Progenitor cell of endocrine pancreas (in vitro differentiated cells): ENCODE results near the gene ARL6. TPM values are rescaled to one million over a fixed set of nuclear protein-coding genes. Genes with fewer than 3 reads are reported as not detected.
A peak's percentile ranks its signal among the peaks of the same experiment; 100 is the strongest.

Experiments used
- DNase-seq: peaks from one replicate; pipeline ENCODE4 v3.0.0; 2021; ENCODE audit warnings: low spot score; ENCODE audit not compliant: unreplicated experiment
- H3K27ac Mint-ChIP-seq: 2 replicates; pipeline ENCODE4 v1.8.0; 2021; ENCODE audit warnings: mild to moderate bottlenecking, moderate library complexity, mixed read lengths
- H3K27me3 Mint-ChIP-seq: 2 replicates; pipeline ENCODE4 v1.8.0; 2021; ENCODE audit warnings: mixed read lengths
- H3K36me3 Mint-ChIP-seq: 2 replicates; pipeline ENCODE4 v1.8.0; 2022; ENCODE audit warnings: mixed read lengths; ENCODE audit not compliant: insufficient read depth
- H3K4me1 Mint-ChIP-seq: 2 replicates; pipeline ENCODE4 v1.8.0; 2021; ENCODE audit warnings: low read depth, mixed read lengths
- H3K4me3 Mint-ChIP-seq: 2 replicates; pipeline ENCODE4 v1.8.0; 2021; ENCODE audit warnings: low read depth, mild to moderate bottlenecking, moderate library complexity, mixed read lengths
- H3K9me3 Mint-ChIP-seq: 2 replicates; pipeline ENCODE4 v1.8.0; 2021; ENCODE audit warnings: low read depth, mixed read lengths
- total RNA-seq: library from RNA; stranded (reverse); gene quantifications from 2 replicates; pipeline ENCODE4 v1.2.1, GENCODE V29; 2021
- TF ChIP-seq, protein P1 (sequence below): fragments of 200-600 bp; sonication (generic); IDR thresholded peaks from one replicate; pipeline ENCODE4 v1.5.0; 2021; ENCODE audit warnings: antibody characterized with exemption, mild to moderate bottlenecking; ENCODE audit not compliant: unreplicated experiment

The ARL6 gene
- total RNA-seq, 1 donor from 2014 or later, result 11.4 TPM

- Mint-ChIP-seq H3K4me1 (no peaks in the 10 kb centered on the region), H3K27ac (no peak overlapping the region), H3K27me3 (no peaks in the 10 kb centered on the region), H3K36me3 (no peaks in the 10 kb centered on the region), H3K4me3 (no peak overlapping the region), H3K9me3 (no peaks in the 10 kb centered on the region)
- no peak for DNase-seq
- TF ChIP-seq, protein P1, sequence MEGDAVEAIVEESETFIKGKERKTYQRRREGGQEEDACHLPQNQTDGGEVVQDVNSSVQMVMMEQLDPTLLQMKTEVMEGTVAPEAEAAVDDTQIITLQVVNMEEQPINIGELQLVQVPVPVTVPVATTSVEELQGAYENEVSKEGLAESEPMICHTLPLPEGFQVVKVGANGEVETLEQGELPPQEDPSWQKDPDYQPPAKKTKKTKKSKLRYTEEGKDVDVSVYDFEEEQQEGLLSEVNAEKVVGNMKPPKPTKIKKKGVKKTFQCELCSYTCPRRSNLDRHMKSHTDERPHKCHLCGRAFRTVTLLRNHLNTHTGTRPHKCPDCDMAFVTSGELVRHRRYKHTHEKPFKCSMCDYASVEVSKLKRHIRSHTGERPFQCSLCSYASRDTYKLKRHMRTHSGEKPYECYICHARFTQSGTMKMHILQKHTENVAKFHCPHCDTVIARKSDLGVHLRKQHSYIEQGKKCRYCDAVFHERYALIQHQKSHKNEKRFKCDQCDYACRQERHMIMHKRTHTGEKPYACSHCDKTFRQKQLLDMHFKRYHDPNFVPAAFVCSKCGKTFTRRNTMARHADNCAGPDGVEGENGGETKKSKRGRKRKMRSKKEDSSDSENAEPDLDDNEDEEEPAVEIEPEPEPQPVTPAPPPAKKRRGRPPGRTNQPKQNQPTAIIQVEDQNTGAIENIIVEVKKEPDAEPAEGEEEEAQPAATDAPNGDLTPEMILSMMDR, result no peak
Observed at GRCh38 chr3:97738761-97739160, 25.8 kb upstream of the ARL6 start.

DNA sequence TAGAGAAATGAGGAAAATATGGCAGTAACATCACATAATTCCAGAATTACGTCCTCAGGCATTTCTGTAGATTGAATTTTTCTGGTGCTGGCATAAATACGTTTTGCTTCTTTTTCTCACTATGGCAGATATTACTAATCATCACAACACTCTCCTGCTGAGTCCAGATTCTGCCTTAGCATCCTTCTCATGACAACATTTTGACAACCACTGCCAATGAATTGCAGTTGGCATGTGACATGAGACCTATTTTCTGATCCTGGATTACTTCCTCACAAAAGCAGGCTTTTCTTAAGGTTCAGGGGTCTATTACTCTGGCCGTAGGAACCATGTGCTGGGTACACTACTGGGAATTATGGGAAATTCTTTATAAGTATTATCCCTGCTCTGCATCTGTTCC is 22.5 kb upstream of the ARL6 start:
- Mint-ChIP-seq H3K4me3 (no peak overlapping the region), H3K27ac (no peak overlapping the region), H3K4me1 (no peaks in the 10 kb centered on the region), H3K27me3 (no peaks in the 10 kb centered on the region), H3K9me3 (no peaks in the 10 kb centered on the region), H3K36me3 (no peaks in the 10 kb centered on the region)
- TF ChIP-seq, protein P1, result no peak
- no peak for DNase-seq

GRCh38 chr3:97744289-97744688 is 20.3 kb upstream of the ARL6 start:
- TF ChIP-seq, protein P1, result no peak
- H3K27me3 Mint-ChIP-seq, result no peaks in the 10 kb centered on the region
- H3K36me3 Mint-ChIP-seq, result no peaks in the 10 kb centered on the region
- DNase-seq, result no peak
- no peaks in the 10 kb centered on the region for H3K4me1 Mint-ChIP-seq
- H3K4me3 Mint-ChIP-seq, result no peak overlapping the region
- no peaks in the 10 kb centered on the region for H3K9me3 Mint-ChIP-seq
- H3K27ac Mint-ChIP-seq, result no peak overlapping the region

GRCh38 chr3:97763586-97764406 is 762 bp upstream of the ARL6 start:
- no peak for DNase-seq
- H3K27ac Mint-ChIP-seq, result peak overlapping the region; percentile 98
- H3K27me3 Mint-ChIP-seq, result no peaks in the 10 kb centered on the region

GRCh38 chr3:97765336-97765735 is 778 bp downstream of the ARL6 start:
- peaks cover 11% of the 10 kb centered on the region for H3K36me3 Mint-ChIP-seq
- H3K4me3 Mint-ChIP-seq, result peak overlapping the region; percentile 99
- TF ChIP-seq, protein P1, result no peak
- peaks cover 22% of the 10 kb centered on the region for H3K4me1 Mint-ChIP-seq
- H3K9me3 Mint-ChIP-seq, result peaks cover 8% of the 10 kb centered on the region
- no peaks in the 10 kb centered on the region for H3K27me3 Mint-ChIP-seq
- H3K27ac Mint-ChIP-seq, result peak overlapping the region; percentile 47
- no peak for DNase-seq

More at GRCh38 chr3:97763586-97764406, 762 bp upstream of the ARL6 start:
- peaks cover 22% of the 10 kb centered on the region for H3K4me1 Mint-ChIP-seq
- H3K9me3 Mint-ChIP-seq, result no peaks in the 10 kb centered on the region
- no peaks in the 10 kb centered on the region for H3K36me3 Mint-ChIP-seq
- H3K4me3 Mint-ChIP-seq, result peak overlapping the region; percentile 99
- TF ChIP-seq, protein P1, result no peak
